Tibial nerve (tissue), 4 donors: ENCODE data around the gene POU6F2. TPM values are rescaled to one million over a fixed set of nuclear protein-coding genes. Genes with fewer than 3 reads are reported as not detected.

ENCODE experiments used
- DNase-seq, 2 donors: peaks; one replicate each; pipeline ENCODE4 v3.0.0-alpha.2; 2019; ENCODE audit warnings: low spot score in 2 of 2
- H3K27ac ChIP-seq, 4 donors: fragments of 200-600 bp; sonication (generic) in 3 of 4; one replicate each; pipeline ENCODE4 v1.5.1; 2017 to 2019; ENCODE audit warnings: mild to moderate bottlenecking in 1 of 4
- H3K27me3 ChIP-seq, 2 donors: fragments of 200-600 bp; sonication (generic) in 1 of 2; one replicate each; pipeline versions ENCODE4 v1.5.1 to v1.6.0; 2017 to 2019
- H3K36me3 ChIP-seq, 3 donors: fragments of 200-600 bp; sonication (generic); one replicate each; pipeline ENCODE4 v1.5.1; 2018 to 2019
- H3K4me1 ChIP-seq, 4 donors: fragments of 200-600 bp; sonication (generic) in 3 of 4; one replicate each; pipeline ENCODE4 v1.5.1; 2017 to 2019
- H3K4me3 ChIP-seq, 4 donors: fragments of 200-600 bp; sonication (generic) in 3 of 4; one replicate each; pipeline ENCODE4 v1.5.1; 2017 to 2019; ENCODE audit warnings: mild to moderate bottlenecking in 1 of 4, moderate library complexity in 1 of 4
- H3K9me3 ChIP-seq, 4 donors: fragments of 200-600 bp; sonication (generic) in 3 of 4; one replicate each; pipeline ENCODE4 v1.5.1; 2017 to 2019
- CTCF ChIP-seq, 5 experiments: fragments of 200-600 bp in 3 of 5; fragments of 450-650 bp in 2 of 5; sonication (generic) in 3 of 5; IDR thresholded peaks; one replicate each; pipeline ENCODE4 v1.5.1; 2016 to 2019; ENCODE audit warnings: antibody characterized with exemption in 5 of 5, mild to moderate bottlenecking in 3 of 5, moderate library complexity in 2 of 5
- EP300 ChIP-seq, 2 donors: sonication (generic); formaldehyde crosslinking; IDR thresholded peaks; one replicate each; pipeline ENCODE4 v1.6.1; 2017; ENCODE audit warnings: antibody characterized with exemption in 2 of 2, mild to moderate bottlenecking in 1 of 2
- POLR2A ChIP-seq, 2 donors: fragments of 450-650 bp; IDR thresholded peaks; one replicate each; pipeline ENCODE4 v1.6.1; 2017; ENCODE audit warnings: antibody characterized with exemption in 2 of 2, mild to moderate bottlenecking in 2 of 2, moderate library complexity in 2 of 2
- WGBS, 2 donors: methylation state at CpG; one replicate each; pipeline ENCODE4 v1.1.5; 2018; 5-methylcytosine and 5-hydroxymethylcytosine counted together
- total RNA-seq, 4 donors: library from RNA; depleted of rRNA; stranded (reverse); fragments of >200 nt; gene quantifications; one replicate each; pipeline ENCODE4 v1.1.0, GENCODE V29; 2016

Gene POU6F2
- total RNA-seq, 4 donors from 2014 or later, result 0.21 to 1.8 (median 1.3) TPM

GRCh38 chr7:39488467-39489393, 511.0 kb downstream of the POU6F2 start:
- no peak overlapping the region for H3K4me3 ChIP-seq
- H3K36me3 ChIP-seq, result no peaks in the 10 kb centered on the region
- no peaks in the 10 kb centered on the region for H3K9me3 ChIP-seq
- 73 to 79% methylated on average over 7 of the region's 7 CpGs for WGBS, 2 donors
- TF ChIP-seq POLR2A (IDR thresholded peaks at IDR 0.05), result no peak
- no peak for TF ChIP-seq EP300 (IDR thresholded peaks at IDR 0.05)
- no peak for TF ChIP-seq CTCF (IDR thresholded peaks at IDR 0.05)
- no peaks in the 10 kb centered on the region for H3K4me1 ChIP-seq
- no peak overlapping the region for H3K27ac ChIP-seq
- DNase-seq, result no peak
- no peaks in the 10 kb centered on the region for H3K27me3 ChIP-seq

- Histone ChIP-seq H3K9me3 (no peaks in the 10 kb centered on the region), H3K27me3 (no peaks in the 10 kb centered on the region), H3K4me3 (no peak overlapping the region), H3K36me3 (no peaks in the 10 kb centered on the region), H3K27ac (no peak overlapping the region), H3K4me1 (no peaks in the 10 kb centered on the region)
- WGBS, 2 donors, result 85 to 92% methylated on average over 2 of the region's 2 CpGs
- DNase-seq, result no peak
- TF ChIP-seq EP300 (IDR thresholded peaks at IDR 0.05), result no peak
- no peak for TF ChIP-seq CTCF (IDR thresholded peaks at IDR 0.05)
- no peak for TF ChIP-seq POLR2A (IDR thresholded peaks at IDR 0.05)
These were observed 512.6 kb downstream of the POU6F2 start for GRCh38 chr7:39490296-39490695.

DNA sequence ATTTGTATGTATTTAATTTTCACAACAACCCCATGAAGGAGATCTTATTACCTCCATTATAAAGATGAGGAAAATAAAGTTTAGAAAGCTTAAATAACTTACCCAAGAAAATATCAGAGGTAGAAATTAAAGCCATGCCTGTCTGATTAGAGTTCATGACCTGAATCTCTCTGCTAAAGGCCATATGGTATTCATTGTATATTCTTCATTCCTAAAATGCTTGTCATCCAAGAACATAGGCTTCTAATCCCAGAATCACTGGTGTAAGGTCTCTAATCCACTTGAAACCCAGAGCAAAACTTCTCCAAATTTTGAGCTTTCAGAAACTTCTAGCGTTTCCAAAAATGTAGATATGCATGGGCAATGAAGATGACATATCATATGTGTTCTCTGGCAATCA, 516.2 kb downstream of the POU6F2 start:
- DNase-seq, result no peak
- WGBS, 2 donors, result 56 to 75% methylated on average over 1 of the region's 1 CpG
- H3K9me3 ChIP-seq, result no peaks in the 10 kb centered on the region
- H3K4me1 ChIP-seq, result no peaks in the 10 kb centered on the region
- H3K36me3 ChIP-seq, result no peaks in the 10 kb centered on the region
- no peak overlapping the region for H3K27ac ChIP-seq
- no peak for TF ChIP-seq CTCF (IDR thresholded peaks at IDR 0.05)
- no peak for TF ChIP-seq EP300 (IDR thresholded peaks at IDR 0.05)
- no peak for TF ChIP-seq POLR2A (IDR thresholded peaks at IDR 0.05)
- H3K27me3 ChIP-seq, result no peaks in the 10 kb centered on the region
- no peak overlapping the region for H3K4me3 ChIP-seq

GRCh38 chr7:39501358-39501757, 523.6 kb downstream of the POU6F2 start:
- H3K36me3 ChIP-seq, result no peaks in the 10 kb centered on the region
- H3K9me3 ChIP-seq, result no peaks in the 10 kb centered on the region
- TF ChIP-seq POLR2A (IDR thresholded peaks at IDR 0.05) (no peak), EP300 (IDR thresholded peaks at IDR 0.05) (no peak), CTCF (IDR thresholded peaks at IDR 0.05) (no peak)
- 86% methylated on average over 3 of the region's 3 CpGs for WGBS, 2 donors
- no peaks in the 10 kb centered on the region for H3K27me3 ChIP-seq
- no peak overlapping the region for H3K27ac ChIP-seq
- DNase-seq, result no peak
- no peaks in the 10 kb centered on the region for H3K4me1 ChIP-seq
- H3K4me3 ChIP-seq, result no peak overlapping the region

- DNase-seq, result no peak
- Histone ChIP-seq H3K27me3 (no peaks in the 10 kb centered on the region), H3K4me1 (no peaks in the 10 kb centered on the region), H3K27ac (no peak overlapping the region), H3K9me3 (no peaks in the 10 kb centered on the region), H3K4me3 (no peak overlapping the region), H3K36me3 (no peaks in the 10 kb centered on the region)
- TF ChIP-seq POLR2A (IDR thresholded peaks at IDR 0.05) (no peak), EP300 (IDR thresholded peaks at IDR 0.05) (no peak), CTCF (IDR thresholded peaks at IDR 0.05) (no peak)
- WGBS, 2 donors, result 53% methylated on average over 3 of the region's 3 CpGs
These were observed 527.3 kb downstream of the POU6F2 start for GRCh38 chr7:39504963-39505362.
